Fibroblast of lung (primary cell): Measurements from ENCODE around the gene CMTM5.
A peak's percentile ranks its signal among the peaks of the same experiment; 100 is the strongest.

Experiments used
- CTCF ChIP-seq, 2 donors: IDR thresholded peaks in 1 of 2; conservative IDR thresholded peaks in 1 of 2; 1 replicate in 1 of 2; 2 replicates in 1 of 2; pipeline ENCODE4 v1.5.1; 2011 to 2012; ENCODE audit warnings: low read length in 2 of 2, control low read depth in 1 of 2, inconsistent platforms in 1 of 2, low read depth in 1 of 2, mild to moderate bottlenecking in 1 of 2
- EZH2 ChIP-seq: IDR thresholded peaks from 2 replicates; pipeline ENCODE4 v1.5.1; 2012; ENCODE audit warnings: low read length, control low read depth, mild to moderate bottlenecking; ENCODE audit errors: missing control alignments

DNA sequence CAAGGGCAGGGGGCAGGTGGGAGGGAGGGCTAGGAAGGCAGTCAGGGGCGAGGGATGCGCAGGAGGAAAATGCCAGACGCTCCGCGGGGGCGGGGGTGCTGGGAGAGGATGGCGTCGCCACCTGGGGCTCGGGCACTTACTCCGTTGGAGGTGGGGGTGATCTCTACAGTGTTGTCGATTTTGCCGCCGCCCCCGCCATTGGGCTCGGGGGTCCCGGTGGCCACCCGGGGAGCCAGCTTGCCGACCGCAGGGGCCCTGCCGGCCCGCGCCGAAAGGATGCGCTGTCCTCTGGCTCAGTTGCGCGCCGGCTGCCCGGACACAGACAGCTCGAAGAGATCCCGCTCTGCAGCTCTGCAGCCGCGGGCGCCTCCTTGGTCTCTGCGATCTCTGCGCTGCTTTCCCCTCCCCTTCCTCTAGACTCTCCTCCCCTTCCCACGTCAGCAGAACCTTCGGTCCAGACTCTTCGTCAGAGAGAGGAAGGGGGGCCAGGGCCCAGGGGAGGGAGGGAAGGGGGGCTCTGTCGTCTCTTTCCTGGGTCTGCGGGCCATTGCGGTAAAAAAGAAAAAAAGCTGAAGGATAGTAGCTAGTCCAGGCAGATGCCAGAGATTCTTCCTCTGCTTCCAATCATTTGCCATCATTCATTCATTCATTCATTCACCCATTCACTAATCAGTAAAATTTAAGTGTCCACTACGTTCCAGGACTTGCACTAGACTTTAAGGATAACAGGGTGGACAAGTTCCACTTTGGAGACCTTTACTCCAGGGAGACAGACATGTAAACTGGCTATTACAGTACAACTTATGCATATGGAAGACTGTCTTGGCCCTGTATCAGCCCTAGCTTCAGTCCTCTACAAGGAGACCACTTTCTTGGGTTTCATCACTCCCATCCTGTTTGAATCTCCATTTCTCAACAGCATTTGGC, 24.1 kb upstream of the CMTM5 start, which contains the start of gene SLC22A17:
- TF ChIP-seq CTCF (conservative IDR thresholded peaks at IDR 0.05 in 1 of 2, IDR thresholded peaks at IDR 0.05 in 1 of 2; ENCODE audit: low read depth in 1 of 2, low read length in 2 of 2) (peak; percentile 16 to 23), EZH2 (no peak)
